Measurements from ENCODE around the gene TRANK1.

TRANK1 gene

GRCh38 chr3:36871379-36872126 lies 73.3 kb downstream of the TRANK1 start:
- in situ Hi-C loops (cut with HindIII; ENCODE audit: low pct_ligation_motif_present, low pct_unique_long_range_greater_than_20kb, low sequenced_read_pairs), result no loop called here
- DNase-seq, result no peak

GRCh38 chr3:36868614-36869436 lies 76.0 kb downstream of the TRANK1 start:
- in situ Hi-C loops (cut with HindIII; ENCODE audit: low pct_ligation_motif_present, low pct_unique_long_range_greater_than_20kb, low sequenced_read_pairs), result no loop called here
- DNase-seq, result peak; percentile 47

GRCh38 chr3:36867810-36868209 lies 77.0 kb downstream of the TRANK1 start:
- in situ Hi-C loops (cut with HindIII; ENCODE audit: low pct_ligation_motif_present, low pct_unique_long_range_greater_than_20kb, low sequenced_read_pairs), result no loop called here
- no peak for DNase-seq

GRCh38 chr3:36866368-36866767 lies 78.5 kb downstream of the TRANK1 start:
- DNase-seq, result no peak

GRCh38 chr3:36864180-36865053 lies 80.4 kb downstream of the TRANK1 start:
- in situ Hi-C loops (cut with HindIII; ENCODE audit: low pct_ligation_motif_present, low pct_unique_long_range_greater_than_20kb, low sequenced_read_pairs), result no loop called here
- no peak for DNase-seq

More at GRCh38 chr3:36866368-36866767, 78.5 kb downstream of the TRANK1 start:
- in situ Hi-C loops (cut with HindIII; ENCODE audit: low pct_ligation_motif_present, low pct_unique_long_range_greater_than_20kb, low sequenced_read_pairs), result no loop called here

- in situ Hi-C loops (cut with HindIII; ENCODE audit: low pct_ligation_motif_present, low pct_unique_long_range_greater_than_20kb, low sequenced_read_pairs), result no loop called here
- no peak for DNase-seq
Measured at GRCh38 chr3:36862076-36862755, 82.6 kb downstream of the TRANK1 start.

- in situ Hi-C loops (cut with HindIII; ENCODE audit: low pct_ligation_motif_present, low pct_unique_long_range_greater_than_20kb, low sequenced_read_pairs), result no loop called here
- DNase-seq, result no peak
Measured at GRCh38 chr3:36859494-36859893, 85.4 kb downstream of the TRANK1 start.

- no peak for DNase-seq
- in situ Hi-C loops (cut with HindIII; ENCODE audit: low pct_ligation_motif_present, low pct_unique_long_range_greater_than_20kb, low sequenced_read_pairs), result no loop called here
Measured at GRCh38 chr3:36852071-36852470, 92.8 kb downstream of the TRANK1 start.

- in situ Hi-C loops (cut with HindIII; ENCODE audit: low pct_ligation_motif_present, low pct_unique_long_range_greater_than_20kb, low sequenced_read_pairs), result no loop called here
Measured at GRCh38 chr3:36850743-36851142, 94.1 kb downstream of the TRANK1 start.

GRCh38 chr3:36846406-36846805 lies 98.4 kb downstream of the TRANK1 start:
- DNase-seq, result no peak
- in situ Hi-C loops (cut with HindIII; ENCODE audit: low pct_ligation_motif_present, low pct_unique_long_range_greater_than_20kb, low sequenced_read_pairs), result no loop called here

More at GRCh38 chr3:36850743-36851142, 94.1 kb downstream of the TRANK1 start:
- DNase-seq, result no peak

- in situ Hi-C loops (cut with HindIII; ENCODE audit: low pct_ligation_motif_present, low pct_unique_long_range_greater_than_20kb, low sequenced_read_pairs), result no loop called here
- DNase-seq, result peak; percentile 13
Measured at GRCh38 chr3:36843065-36844051, 101.5 kb downstream of the TRANK1 start.

- no peak for DNase-seq
- in situ Hi-C loops (cut with HindIII; ENCODE audit: low pct_ligation_motif_present, low pct_unique_long_range_greater_than_20kb, low sequenced_read_pairs), result no loop called here
Measured at GRCh38 chr3:36842275-36842674, 102.6 kb downstream of the TRANK1 start.

- in situ Hi-C loops (cut with HindIII; ENCODE audit: low pct_ligation_motif_present, low pct_unique_long_range_greater_than_20kb, low sequenced_read_pairs), result no loop called here
Measured at GRCh38 chr3:36840453-36840921, 104.4 kb downstream of the TRANK1 start.

GRCh38 chr3:36837089-36837488 lies 107.8 kb downstream of the TRANK1 start:
- in situ Hi-C loops (cut with HindIII; ENCODE audit: low pct_ligation_motif_present, low pct_unique_long_range_greater_than_20kb, low sequenced_read_pairs), result no loop called here
- no peak for DNase-seq

More at GRCh38 chr3:36840453-36840921, 104.4 kb downstream of the TRANK1 start:
- no peak for DNase-seq

- DNase-seq, result no peak
- in situ Hi-C loops (cut with HindIII; ENCODE audit: low pct_ligation_motif_present, low pct_unique_long_range_greater_than_20kb, low sequenced_read_pairs), result no loop called here
Measured at GRCh38 chr3:36833160-36833814, 111.6 kb downstream of the TRANK1 start.

- DNase-seq, result no peak
Measured at GRCh38 chr3:36832406-36832805, 112.4 kb downstream of the TRANK1 start.

GRCh38 chr3:36827133-36827532 lies 117.7 kb downstream of the TRANK1 start:
- no peak for DNase-seq
- in situ Hi-C loops (cut with HindIII; ENCODE audit: low pct_ligation_motif_present, low pct_unique_long_range_greater_than_20kb, low sequenced_read_pairs), result no loop called here

More at GRCh38 chr3:36832406-36832805, 112.4 kb downstream of the TRANK1 start:
- in situ Hi-C loops (cut with HindIII; ENCODE audit: low pct_ligation_motif_present, low pct_unique_long_range_greater_than_20kb, low sequenced_read_pairs), result no loop called here
